Fibroblast of the aortic adventitia (primary cell): ENCODE results near the gene CIB4. TPM values are rescaled to one million over a fixed set of nuclear protein-coding genes. Genes with fewer than 3 reads are reported as not detected.

ENCODE experiments used
- DNase-seq: peaks from one replicate; pipeline ENCODE4 v3.0.0-alpha.2; 2010; ENCODE audit warnings: low read depth
- H3K4me3 ChIP-seq: 2 replicates; pipeline ENCODE4 v1.5.1; 2011; ENCODE audit warnings: low read depth, mild to moderate bottlenecking, control low read depth, low read length, moderate library complexity
- total RNA-seq: library from RNA; depleted of rRNA; stranded (reverse); fragments of >200 nt; gene quantifications from 2 replicates; pipeline ENCODE4 v1.2.3, GENCODE V29; 2012; ENCODE audit warnings: low replicate concordance
- TF ChIP-seq, protein P1 (sequence below): IDR thresholded peaks from 2 replicates; pipeline ENCODE4 v1.5.1; 2011; ENCODE audit warnings: mild to moderate bottlenecking, low read length, control low read depth, inconsistent platforms; ENCODE audit not compliant: insufficient read depth

Gene CIB4
- total RNA-seq, 1 donor, result not detected

DNA sequence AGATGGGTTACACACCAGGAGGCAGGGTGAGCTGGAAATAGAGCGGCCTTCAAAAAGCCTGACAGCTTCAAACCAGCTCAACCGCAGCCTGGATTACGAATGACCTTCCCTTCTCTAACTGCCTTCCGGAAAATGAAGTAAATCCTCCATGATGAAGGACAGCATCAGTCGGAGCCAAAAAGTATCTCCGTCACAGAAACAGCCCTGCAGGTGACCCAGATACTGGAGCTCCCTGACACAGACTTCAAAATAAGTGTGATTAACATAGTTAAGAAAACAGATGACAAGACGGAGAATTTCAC lies 10.3 kb upstream of the CIB4 start:
- no peak for DNase-seq
- TF ChIP-seq, protein P1, sequence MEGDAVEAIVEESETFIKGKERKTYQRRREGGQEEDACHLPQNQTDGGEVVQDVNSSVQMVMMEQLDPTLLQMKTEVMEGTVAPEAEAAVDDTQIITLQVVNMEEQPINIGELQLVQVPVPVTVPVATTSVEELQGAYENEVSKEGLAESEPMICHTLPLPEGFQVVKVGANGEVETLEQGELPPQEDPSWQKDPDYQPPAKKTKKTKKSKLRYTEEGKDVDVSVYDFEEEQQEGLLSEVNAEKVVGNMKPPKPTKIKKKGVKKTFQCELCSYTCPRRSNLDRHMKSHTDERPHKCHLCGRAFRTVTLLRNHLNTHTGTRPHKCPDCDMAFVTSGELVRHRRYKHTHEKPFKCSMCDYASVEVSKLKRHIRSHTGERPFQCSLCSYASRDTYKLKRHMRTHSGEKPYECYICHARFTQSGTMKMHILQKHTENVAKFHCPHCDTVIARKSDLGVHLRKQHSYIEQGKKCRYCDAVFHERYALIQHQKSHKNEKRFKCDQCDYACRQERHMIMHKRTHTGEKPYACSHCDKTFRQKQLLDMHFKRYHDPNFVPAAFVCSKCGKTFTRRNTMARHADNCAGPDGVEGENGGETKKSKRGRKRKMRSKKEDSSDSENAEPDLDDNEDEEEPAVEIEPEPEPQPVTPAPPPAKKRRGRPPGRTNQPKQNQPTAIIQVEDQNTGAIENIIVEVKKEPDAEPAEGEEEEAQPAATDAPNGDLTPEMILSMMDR, result no peak
- no peak overlapping the region for H3K4me3 ChIP-seq

DNA sequence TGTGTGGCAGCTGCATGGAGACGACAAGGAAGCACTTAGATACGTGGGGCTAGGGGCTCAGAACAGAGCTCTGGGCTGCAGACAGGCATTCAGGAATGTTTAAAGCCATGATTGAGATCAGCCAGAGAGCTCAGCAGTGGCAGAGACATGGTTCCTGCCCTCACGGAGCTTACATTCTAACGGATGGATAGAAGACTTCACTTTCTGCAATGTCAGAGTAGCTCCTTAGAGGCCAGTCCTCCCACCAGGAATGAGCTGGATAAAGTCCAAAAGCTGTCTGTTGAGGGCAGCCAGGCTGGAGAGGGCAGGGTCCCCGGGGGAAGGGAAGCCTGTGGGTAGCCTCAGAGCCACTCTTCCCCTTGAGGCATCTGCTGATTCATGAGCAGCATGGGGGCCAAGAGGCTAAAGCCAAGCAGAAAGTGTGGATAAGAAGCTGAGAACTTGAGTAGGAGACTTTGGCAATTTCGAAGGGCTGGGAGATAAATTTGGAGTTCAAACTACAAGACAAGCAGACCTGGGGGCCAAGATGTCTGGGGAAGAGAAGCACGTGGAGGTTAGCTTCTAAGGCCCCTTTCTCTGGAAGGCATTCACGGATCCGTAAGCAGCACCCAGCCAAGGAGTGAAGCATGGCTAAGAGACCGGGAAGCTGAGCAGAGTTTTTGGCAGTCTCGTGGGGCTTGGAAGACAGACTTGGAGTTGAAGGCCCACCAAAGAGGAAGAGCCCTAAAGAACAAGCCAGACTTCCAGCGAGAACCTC lies 9.7 kb upstream of the CIB4 start:
- no peak overlapping the region for H3K4me3 ChIP-seq
- TF ChIP-seq, protein P1, result no peak
- DNase-seq, result no peak

DNA sequence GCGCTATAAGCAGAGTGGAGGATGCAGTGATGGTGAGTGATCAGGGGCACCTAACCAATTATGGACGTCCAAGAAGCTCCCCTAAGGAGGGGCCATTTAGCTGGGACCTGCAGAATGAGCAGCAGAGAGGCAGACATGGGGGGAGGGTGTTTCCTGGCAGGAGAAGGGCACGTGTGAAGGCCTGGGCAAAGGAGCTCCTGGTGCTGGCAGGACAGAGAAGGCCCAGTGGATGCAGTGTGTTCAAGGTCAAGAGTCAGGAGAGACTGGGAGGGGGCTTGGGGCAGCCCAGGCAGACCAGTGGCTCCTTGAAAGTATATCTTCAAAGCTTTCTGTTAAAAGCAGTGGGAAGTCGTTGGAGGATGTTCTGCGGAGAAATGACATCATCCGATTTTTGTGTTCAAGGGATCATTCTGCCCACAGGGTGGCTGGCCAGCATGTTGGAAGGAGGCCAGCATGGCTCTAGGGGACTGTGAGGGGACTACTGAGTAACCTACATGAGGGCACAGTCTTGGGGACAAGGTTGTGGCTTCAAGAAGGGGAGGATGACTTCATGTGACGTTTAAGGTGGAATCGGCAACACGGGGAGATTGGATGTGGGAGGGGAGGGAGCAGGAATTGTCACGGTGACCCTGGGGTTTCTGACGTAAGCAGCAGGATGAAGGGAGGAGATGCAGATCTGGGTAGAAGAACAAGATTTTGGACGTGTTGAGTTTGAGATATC lies 9.0 kb upstream of the CIB4 start:
- TF ChIP-seq, protein P1, result no peak
- no peak for DNase-seq
- H3K4me3 ChIP-seq, result no peak overlapping the region

DNA sequence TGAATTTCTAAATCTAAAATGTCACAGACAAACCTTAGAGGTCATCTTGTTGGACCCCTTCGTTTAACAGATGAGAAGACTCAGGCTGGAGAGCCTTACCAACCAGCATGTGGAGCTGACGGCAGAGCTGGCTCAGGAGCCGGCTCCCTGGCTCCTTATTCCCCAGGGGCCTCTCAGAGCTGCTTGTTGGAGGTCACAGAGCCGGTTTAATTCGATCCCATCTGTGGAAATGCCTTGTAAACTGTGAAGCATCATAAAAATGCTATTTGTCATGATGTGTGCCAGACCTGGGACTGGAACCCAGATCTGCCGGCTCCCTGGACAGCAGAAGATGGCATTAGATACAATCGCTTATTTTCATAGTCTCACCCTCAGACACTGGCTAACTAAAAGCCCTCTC lies 8.2 kb upstream of the CIB4 start:
- no peak for DNase-seq
- TF ChIP-seq, protein P1, result no peak
- H3K4me3 ChIP-seq, result no peak overlapping the region

DNA sequence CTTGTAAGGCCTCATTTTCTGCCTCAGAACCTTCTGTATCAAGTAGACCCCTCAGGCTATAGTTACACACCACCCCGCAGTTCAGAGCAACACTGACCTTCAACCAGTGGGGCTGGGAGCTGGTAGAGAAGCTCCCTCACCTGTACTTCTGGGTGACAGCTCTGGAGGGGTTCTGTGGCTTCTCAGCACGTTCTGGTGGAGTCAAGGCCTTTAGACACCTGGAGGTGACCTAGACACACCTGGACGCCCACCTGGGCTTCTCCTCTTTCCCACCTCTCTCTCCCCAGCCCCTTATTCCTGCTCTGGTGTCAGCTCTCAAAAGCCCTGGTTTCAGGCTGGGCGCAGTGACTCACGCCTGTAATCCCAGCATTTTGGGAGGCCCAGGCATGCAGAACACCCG lies 7.3 kb upstream of the CIB4 start:
- no peak for DNase-seq
- no peak overlapping the region for H3K4me3 ChIP-seq
- TF ChIP-seq, protein P1, result no peak

DNA sequence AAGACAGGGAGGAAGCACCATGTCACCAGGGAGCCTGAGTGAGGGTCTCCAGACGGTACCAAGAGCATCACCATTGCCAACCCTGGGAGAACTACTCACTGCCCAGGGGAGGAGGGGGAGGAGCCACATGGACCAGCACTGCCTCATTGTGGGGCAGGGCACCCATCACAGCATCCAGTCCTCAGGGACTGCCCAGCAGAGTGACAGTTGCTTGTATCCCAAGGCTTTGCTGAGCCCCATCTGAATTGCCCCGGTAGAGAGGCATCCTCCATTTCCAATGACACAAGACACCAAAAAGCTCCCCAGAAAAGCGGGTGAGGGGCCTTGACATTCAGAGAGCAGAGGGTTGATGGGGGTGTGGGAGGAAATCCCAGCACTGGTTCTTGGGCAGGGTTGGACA lies 6.8 kb upstream of the CIB4 start:
- DNase-seq, result no peak
- H3K4me3 ChIP-seq, result no peak overlapping the region
- TF ChIP-seq, protein P1, result no peak
